ENCODE measurements around the gene PCDHGB4. TPM values are rescaled to one million over a fixed set of nuclear protein-coding genes. Genes with fewer than 3 reads are reported as not detected.
A peak's percentile ranks its signal among the peaks of the same experiment; 100 is the strongest.

The PCDHGB4 gene
- total RNA-seq, 1 donor from 2014 or later: 4.7 TPM

- no peak for DNase-seq (ENCODE audit: low read depth)
- no peak for TF ChIP-seq CTCF (conservative IDR thresholded peaks at IDR 0.05; ENCODE audit: low read depth, low read length)
- H3K4me3 ChIP-seq (ENCODE audit: low read depth, low read length): no peak overlapping the region
Observed at GRCh38 chr5:141356950-141357349, 30.5 kb upstream of the PCDHGB4 start.

GRCh38 chr5:141359790-141360426, 27.6 kb upstream of the PCDHGB4 start, which contains the start of gene PCDHGB2:
Gene PCDHGB2 (plus strand): TSS chr5:141359994. CDS start chr5:141360136, 142 bp downstream.
- peak within 1 kb of the TSS; percentile 47 for H3K4me3 ChIP-seq (ENCODE audit: low read depth, low read length)
- peak; percentile 55 for TF ChIP-seq CTCF (conservative IDR thresholded peaks at IDR 0.05; ENCODE audit: low read depth, low read length)
- no peak for DNase-seq (ENCODE audit: low read depth)

GRCh38 chr5:141360685-141361084, 26.8 kb upstream of the PCDHGB4 start:
- DNase-seq (ENCODE audit: low read depth): no peak
- no peak for TF ChIP-seq CTCF (conservative IDR thresholded peaks at IDR 0.05; ENCODE audit: low read depth, low read length)
- H3K4me3 ChIP-seq (ENCODE audit: low read depth, low read length): no peak overlapping the region

- TF ChIP-seq CTCF (conservative IDR thresholded peaks at IDR 0.05; ENCODE audit: low read depth, low read length): no peak
- DNase-seq (ENCODE audit: low read depth): no peak
Observed at GRCh38 chr5:141362719-141363118, 24.8 kb upstream of the PCDHGB4 start.

GRCh38 chr5:141363952-141364660, 23.4 kb upstream of the PCDHGB4 start, which contains the start of gene PCDHGA5:
Gene PCDHGA5 (plus strand): TSS chr5:141364162. CDS start chr5:141364331, 169 bp downstream.
- no peak for DNase-seq (ENCODE audit: low read depth)
- peak; percentile 17 for TF ChIP-seq CTCF (conservative IDR thresholded peaks at IDR 0.05; ENCODE audit: low read depth, low read length)
- peak within 1 kb of the TSS; percentile 4 for H3K4me3 ChIP-seq (ENCODE audit: low read depth, low read length)

More at GRCh38 chr5:141362719-141363118, 24.8 kb upstream of the PCDHGB4 start:
- H3K4me3 ChIP-seq (ENCODE audit: low read depth, low read length): no peak overlapping the region

- no peak overlapping the region for H3K4me3 ChIP-seq (ENCODE audit: low read depth, low read length)
- DNase-seq (ENCODE audit: low read depth): no peak
- TF ChIP-seq CTCF (conservative IDR thresholded peaks at IDR 0.05; ENCODE audit: low read depth, low read length): no peak
Observed at GRCh38 chr5:141366016-141366896, 21.2 kb upstream of the PCDHGB4 start.
